ENCODE measurements around the gene EIF3L.
A peak's percentile ranks its signal among the peaks of the same experiment; 100 is the strongest.

Gene EIF3L

DNA sequence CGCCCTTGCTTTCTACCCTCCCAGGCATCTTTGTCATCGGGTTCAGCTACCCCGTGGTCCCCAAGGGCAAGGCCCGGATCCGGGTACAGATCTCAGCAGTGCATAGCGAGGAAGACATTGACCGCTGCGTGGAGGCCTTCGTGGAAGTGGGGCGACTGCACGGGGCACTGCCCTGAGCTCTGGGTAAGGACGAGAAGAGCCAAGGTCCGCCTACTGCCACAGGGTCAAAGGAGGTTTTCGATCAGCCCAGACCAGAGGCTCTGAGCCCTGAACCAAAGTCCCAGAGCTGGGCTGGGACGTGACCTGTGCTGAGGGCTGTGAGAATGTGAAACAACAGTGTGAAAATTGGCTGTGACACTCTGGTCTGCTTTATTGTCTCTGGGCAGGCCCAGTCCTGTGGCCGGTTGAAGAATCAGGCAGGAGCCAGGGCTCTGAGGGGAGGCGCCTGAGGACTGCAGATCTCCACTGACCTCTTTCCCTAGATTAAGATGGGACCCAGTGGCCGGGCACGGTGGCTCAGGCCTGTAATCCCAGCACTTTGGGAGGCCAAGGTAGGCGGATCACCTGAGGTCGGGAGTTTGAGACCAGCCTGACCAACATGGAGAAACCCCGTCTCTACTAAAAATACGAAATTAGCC lies 32.6 kb upstream of the EIF3L start:
- Histone ChIP-seq H3K9me3 (no peaks in the 10 kb centered on the region), H3K4me1 (no peaks in the 10 kb centered on the region), H3K27me3 (no peaks in the 10 kb centered on the region), H3K36me3 (no peaks in the 10 kb centered on the region), H3K4me3 (ENCODE audit: low read depth, low read length) (no peak overlapping the region)
- TF ChIP-seq, protein P1, sequence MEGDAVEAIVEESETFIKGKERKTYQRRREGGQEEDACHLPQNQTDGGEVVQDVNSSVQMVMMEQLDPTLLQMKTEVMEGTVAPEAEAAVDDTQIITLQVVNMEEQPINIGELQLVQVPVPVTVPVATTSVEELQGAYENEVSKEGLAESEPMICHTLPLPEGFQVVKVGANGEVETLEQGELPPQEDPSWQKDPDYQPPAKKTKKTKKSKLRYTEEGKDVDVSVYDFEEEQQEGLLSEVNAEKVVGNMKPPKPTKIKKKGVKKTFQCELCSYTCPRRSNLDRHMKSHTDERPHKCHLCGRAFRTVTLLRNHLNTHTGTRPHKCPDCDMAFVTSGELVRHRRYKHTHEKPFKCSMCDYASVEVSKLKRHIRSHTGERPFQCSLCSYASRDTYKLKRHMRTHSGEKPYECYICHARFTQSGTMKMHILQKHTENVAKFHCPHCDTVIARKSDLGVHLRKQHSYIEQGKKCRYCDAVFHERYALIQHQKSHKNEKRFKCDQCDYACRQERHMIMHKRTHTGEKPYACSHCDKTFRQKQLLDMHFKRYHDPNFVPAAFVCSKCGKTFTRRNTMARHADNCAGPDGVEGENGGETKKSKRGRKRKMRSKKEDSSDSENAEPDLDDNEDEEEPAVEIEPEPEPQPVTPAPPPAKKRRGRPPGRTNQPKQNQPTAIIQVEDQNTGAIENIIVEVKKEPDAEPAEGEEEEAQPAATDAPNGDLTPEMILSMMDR (IDR thresholded peaks at IDR 0.05; ENCODE audit: low read depth, low read length): no peak
- no peak for DNase-seq

DNA sequence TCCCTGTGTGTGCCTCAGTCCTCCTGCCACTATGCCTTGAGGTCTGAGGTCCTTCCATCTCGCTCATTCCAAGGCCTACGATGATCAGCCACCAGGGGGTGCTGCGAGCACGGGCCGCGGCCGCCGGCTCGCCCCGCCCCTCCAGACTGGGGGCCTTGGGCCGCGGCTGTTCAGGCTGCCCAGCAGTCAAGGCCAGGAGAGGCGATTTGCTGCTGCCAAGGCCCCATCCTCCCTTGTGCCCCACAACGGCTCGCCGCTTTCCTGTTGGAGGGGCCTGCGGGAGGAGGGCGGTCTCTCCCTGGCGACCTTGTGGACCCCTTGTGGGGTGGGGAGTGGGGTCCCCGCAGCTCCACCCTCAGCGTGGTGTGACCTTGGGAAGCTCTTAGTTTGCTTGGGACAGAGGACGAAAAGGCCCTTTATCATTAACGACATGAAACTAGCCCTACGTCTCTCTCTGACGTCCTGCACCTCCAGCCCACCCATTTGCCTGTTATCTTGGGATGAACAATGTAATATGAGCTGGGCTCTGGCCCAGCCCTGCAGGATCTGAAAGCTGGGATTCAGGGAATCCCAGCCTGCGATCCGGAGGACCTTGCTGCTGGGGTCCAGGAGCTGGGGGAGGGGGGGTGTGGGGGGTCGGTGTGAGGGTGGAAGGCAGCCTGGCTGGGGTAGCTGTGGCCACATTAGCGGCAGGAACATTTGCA lies 31.4 kb upstream of the EIF3L start:
- peak; percentile 90 for DNase-seq
- no peaks in the 10 kb centered on the region for H3K9me3 ChIP-seq
- no peaks in the 10 kb centered on the region for H3K27me3 ChIP-seq
- H3K36me3 ChIP-seq: no peaks in the 10 kb centered on the region
- H3K4me1 ChIP-seq: no peaks in the 10 kb centered on the region
- peak overlapping the region; percentile 53 for H3K4me3 ChIP-seq (ENCODE audit: low read depth, low read length)
- TF ChIP-seq, protein P1 (IDR thresholded peaks at IDR 0.05; ENCODE audit: low read depth, low read length): peak; percentile 93

DNA sequence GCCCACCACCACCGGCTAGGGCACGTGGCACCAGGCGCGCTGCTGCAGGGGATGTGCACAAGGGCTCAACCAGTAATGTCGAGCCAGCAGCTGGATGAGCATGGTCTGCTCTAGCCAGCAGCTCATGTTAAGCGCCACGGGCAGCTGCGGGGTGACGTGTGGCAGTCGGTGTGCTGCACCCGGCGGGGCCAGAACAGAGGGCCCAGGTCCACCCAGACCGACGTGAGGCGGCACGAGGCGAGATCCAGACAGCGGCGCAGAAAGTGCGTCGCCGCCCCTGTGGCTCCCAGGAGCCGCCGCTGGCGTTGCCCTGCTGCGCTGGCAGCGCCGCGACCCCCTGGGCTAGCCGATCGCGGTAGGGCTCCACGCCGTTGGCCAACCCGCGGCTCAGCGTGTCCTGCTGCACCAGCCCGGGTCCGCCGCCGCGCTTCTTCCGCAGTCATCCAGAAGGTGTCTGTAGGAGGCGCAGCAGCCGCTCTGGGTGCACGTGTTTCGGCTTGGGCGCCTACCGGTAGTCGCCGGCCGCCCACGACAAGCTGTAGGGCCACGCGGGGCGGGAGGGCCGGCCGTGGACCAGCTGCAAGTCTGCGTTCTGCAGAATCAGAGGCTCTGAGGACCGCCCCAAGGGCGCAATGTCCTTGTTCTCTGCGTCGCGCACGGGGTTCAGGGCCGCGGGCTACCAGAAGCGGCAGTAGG lies 30.7 kb upstream of the EIF3L start:
- H3K4me3 ChIP-seq (ENCODE audit: low read depth, low read length): no peak overlapping the region; the same call in 1 of the 2 replicates
- H3K36me3 ChIP-seq: no peaks in the 10 kb centered on the region
- peak; percentile 65 for DNase-seq
- H3K27me3 ChIP-seq: no peaks in the 10 kb centered on the region
- H3K9me3 ChIP-seq: no peaks in the 10 kb centered on the region
- TF ChIP-seq, protein P1 (IDR thresholded peaks at IDR 0.05; ENCODE audit: low read depth, low read length): no peak
- no peaks in the 10 kb centered on the region for H3K4me1 ChIP-seq

DNA sequence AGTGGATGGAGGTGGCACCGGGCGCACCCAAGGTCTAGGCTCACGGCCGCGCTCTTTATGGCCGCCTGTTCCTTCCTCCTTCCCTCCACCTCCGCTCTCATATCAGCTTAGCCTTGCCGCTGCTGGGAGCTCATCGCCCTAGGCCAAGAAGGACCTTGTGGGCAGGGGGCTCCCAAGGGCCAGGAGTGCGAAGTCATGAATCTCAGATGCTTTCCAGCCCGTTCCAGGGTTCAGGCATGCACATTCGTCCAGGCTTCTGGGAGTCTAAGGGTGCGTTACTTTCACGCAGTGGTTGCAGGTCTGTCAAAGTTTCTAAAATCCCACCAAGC lies 30.1 kb upstream of the EIF3L start:
- H3K27me3 ChIP-seq: no peaks in the 10 kb centered on the region
- DNase-seq: no peak
- H3K9me3 ChIP-seq: no peaks in the 10 kb centered on the region
- no peaks in the 10 kb centered on the region for H3K36me3 ChIP-seq
- H3K4me1 ChIP-seq: no peaks in the 10 kb centered on the region
- TF ChIP-seq, protein P1 (IDR thresholded peaks at IDR 0.05; ENCODE audit: low read depth, low read length): no peak
- H3K4me3 ChIP-seq (ENCODE audit: low read depth, low read length): no peak overlapping the region

DNA sequence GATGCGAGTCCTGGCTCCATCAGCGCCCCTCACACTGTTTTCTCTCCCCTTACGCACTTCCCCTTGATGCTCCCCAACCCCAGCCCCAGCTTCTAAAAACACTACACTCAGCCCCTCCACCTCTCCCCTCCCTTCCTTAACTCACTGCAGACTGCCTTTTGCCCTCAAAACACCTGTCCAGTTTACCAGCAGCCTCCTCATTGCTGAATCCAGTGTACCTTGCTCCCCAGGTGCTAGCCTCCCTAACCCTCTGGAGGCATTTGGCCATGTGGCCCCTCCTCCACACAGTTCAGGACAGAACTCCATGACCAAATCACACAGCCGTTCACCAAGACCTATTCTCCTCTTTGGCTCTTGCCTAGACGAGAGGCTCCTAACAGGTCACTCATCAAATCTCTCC lies 28.9 kb upstream of the EIF3L start:
- DNase-seq: no peak
- H3K4me1 ChIP-seq: no peaks in the 10 kb centered on the region
- no peak overlapping the region for H3K4me3 ChIP-seq (ENCODE audit: low read depth, low read length)
- H3K9me3 ChIP-seq: no peaks in the 10 kb centered on the region
- H3K36me3 ChIP-seq: no peaks in the 10 kb centered on the region
- TF ChIP-seq, protein P1 (IDR thresholded peaks at IDR 0.05; ENCODE audit: low read depth, low read length): no peak
- no peaks in the 10 kb centered on the region for H3K27me3 ChIP-seq
